Stimulated activated CD8-positive, alpha-beta memory T cell treated with anti-CD3 and anti-CD28 coated beads, Interleukin-15, amount 100 ng/mL, for 4 hours (primary cell): Measurements from ENCODE around the gene COL17A1.

Experiments
- DNase-seq, 2 donors: peaks; one replicate each; pipeline ENCODE4 v3.0.0-alpha.2; 2020; ENCODE audit warnings: low read depth in 2 of 2

COL17A1 gene

GRCh38 chr10:104085801-104086400, at the start of gene COL17A1:
Gene COL17A1 (minus strand): TSS chr10:104085880. CDS start chr10:104080673, 5,207 bp downstream.
- no peak for DNase-seq

GRCh38 chr10:104130041-104130440, 44.4 kb upstream of the COL17A1 start:
- DNase-seq, result no peak

GRCh38 chr10:104128214-104128613, 42.5 kb upstream of the COL17A1 start:
- DNase-seq, result no peak

- no peak for DNase-seq
Measured at GRCh38 chr10:104127411-104127810, 41.7 kb upstream of the COL17A1 start.

- DNase-seq, result no peak
Measured at GRCh38 chr10:104123397-104123796, 37.7 kb upstream of the COL17A1 start.

- DNase-seq, result no peak
Measured at GRCh38 chr10:104122225-104123107, 36.8 kb upstream of the COL17A1 start.

- DNase-seq, result peak; percentile 97 to 99
Measured at GRCh38 chr10:104121485-104122224, 36.0 kb upstream of the COL17A1 start, which contains the start of gene SFR1. Gene SFR1 (plus strand): TSS chr10:104122171. CDS start chr10:104122184, 13 bp downstream.

- DNase-seq, result peak; percentile 54 to 75
Measured at GRCh38 chr10:104120903-104121484, 35.3 kb upstream of the COL17A1 start.

- DNase-seq, result no peak
Measured at GRCh38 chr10:104120512-104120902, 34.8 kb upstream of the COL17A1 start.

GRCh38 chr10:104119996-104120395, 34.3 kb upstream of the COL17A1 start:
- no peak for DNase-seq

GRCh38 chr10:104117839-104118323, 32.2 kb upstream of the COL17A1 start:
- DNase-seq, result no peak

GRCh38 chr10:104113376-104113956, 27.8 kb upstream of the COL17A1 start:
- DNase-seq, result no peak

- no peak for DNase-seq
Measured at GRCh38 chr10:104109908-104110662, 24.4 kb upstream of the COL17A1 start.

GRCh38 chr10:104104926-104105325, 19.2 kb upstream of the COL17A1 start:
- no peak for DNase-seq

GRCh38 chr10:104104418-104104817, 18.7 kb upstream of the COL17A1 start:
- no peak for DNase-seq

GRCh38 chr10:104103956-104104355, 18.3 kb upstream of the COL17A1 start:
- no peak for DNase-seq

- no peak for DNase-seq
Measured at GRCh38 chr10:104101902-104102301, 16.2 kb upstream of the COL17A1 start.

- no peak for DNase-seq
Measured at GRCh38 chr10:104100795-104101194, 15.1 kb upstream of the COL17A1 start.

GRCh38 chr10:104099941-104100340, 14.3 kb upstream of the COL17A1 start:
- no peak for DNase-seq

GRCh38 chr10:104099269-104099668, 13.6 kb upstream of the COL17A1 start:
- DNase-seq, result no peak
